OCI-M2 (cell line): Measurements from ENCODE around the gene SUCLG2.

Experiments
- DNase-seq: peaks from one replicate; lab custom pipeline; 2025; ENCODE audit not compliant: unreplicated experiment; lab: John Stamatoyannopoulos, UW

The SUCLG2 gene

DNA sequence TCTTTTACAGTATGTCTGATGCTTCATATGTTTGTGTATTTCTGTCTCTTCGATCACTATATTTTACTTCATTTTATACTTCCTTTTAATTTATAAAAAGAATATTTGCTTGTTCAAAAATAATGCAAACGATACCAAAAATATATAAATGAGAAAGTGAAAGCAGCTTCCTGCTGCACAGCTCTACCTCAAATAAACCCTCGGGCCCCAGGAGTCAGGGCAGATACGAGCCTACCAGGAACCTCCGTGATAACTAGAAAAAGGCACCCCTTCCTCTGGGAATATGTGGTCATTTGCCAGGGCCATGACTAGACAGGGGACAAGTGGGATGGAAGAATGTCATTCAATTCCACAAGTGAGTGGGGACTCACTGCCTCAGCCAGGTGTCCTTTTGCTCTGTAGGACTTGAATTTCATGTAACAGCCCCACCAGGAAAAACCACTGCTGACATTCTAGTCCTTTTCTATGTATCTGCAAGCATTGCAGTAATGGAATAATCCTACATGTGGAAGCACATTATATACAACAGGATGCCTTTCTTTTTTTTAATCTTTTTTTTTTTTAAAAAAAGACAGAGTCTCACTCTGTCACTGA is 133.3 kb downstream of the SUCLG2 start:
- no peak for DNase-seq

DNA sequence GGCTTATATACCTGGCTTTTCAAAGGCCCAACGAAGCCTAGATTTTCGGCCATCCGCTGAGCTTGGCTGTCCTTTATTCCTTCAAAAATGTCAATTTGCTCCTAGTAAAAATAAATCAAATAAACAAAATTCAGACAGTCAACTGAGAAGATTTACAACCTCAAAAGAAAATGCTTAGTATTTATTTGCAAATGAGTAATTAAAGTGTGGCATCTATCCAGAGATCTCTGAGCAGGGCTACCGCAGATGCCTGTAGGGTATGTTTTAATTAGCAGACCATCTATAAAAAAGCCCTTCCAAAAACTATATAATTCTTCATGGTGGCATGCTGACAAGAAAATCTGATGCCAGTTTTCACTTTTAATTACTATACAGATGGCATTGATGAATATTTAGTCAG is 136.2 kb downstream of the SUCLG2 start:
- no peak for DNase-seq

DNA sequence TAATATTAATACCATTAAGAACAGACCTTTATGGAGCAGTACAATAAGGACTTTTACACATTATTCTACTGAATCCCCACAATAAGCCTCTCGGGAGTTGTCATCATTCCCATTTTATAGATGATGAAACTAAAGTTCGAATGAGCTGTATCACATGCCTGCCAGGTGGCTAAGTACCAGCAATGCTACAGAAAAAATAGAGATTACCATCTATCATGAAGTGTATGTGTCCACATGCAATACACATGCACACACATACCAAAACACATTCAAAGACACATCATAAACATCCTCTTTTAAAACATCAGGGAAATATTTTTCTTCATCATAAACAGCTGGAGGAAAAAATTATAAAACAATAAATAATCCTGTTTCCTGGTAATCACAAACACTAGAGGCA is 136.6 kb downstream of the SUCLG2 start:
- DNase-seq = no peak

DNA sequence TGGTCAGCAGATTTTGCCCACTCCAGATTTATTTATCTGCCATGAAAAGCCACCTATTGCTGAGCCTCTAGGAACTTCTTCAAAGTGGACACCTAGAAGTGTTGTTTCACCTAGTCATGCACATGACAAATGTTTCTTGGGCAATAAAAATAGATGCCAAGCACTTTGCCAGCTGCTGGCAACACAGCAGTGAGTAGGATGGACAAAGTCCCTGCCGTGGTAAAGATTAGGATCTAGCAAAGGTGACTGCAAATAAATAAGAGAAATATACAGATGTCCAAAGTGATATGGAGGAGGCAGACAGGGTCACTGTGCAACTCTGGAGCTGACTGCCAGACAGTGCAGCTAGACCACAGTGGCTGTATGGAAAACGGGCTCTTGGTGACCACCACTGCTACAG is 137.9 kb downstream of the SUCLG2 start:
- DNase-seq = no peak

DNA sequence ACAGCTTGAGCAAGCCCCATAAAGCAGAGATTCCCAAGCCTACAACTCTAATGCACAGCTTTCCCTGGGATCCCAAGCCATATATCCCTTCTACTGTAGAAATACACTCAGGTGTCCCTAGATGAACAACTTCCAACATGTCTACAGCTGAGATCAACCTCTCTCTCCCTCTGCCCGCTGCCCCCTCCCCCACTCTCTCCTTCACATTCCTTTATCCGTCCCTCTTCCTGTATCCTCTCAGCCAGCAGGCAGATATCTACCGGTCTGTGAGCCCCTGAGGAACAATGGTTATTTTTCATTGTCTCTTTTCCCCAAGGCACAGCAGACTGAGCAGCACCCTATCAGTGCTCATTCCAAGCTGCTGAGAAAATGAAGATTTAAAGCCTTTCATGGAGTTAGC is 138.6 kb downstream of the SUCLG2 start:
- no peak for DNase-seq

DNA sequence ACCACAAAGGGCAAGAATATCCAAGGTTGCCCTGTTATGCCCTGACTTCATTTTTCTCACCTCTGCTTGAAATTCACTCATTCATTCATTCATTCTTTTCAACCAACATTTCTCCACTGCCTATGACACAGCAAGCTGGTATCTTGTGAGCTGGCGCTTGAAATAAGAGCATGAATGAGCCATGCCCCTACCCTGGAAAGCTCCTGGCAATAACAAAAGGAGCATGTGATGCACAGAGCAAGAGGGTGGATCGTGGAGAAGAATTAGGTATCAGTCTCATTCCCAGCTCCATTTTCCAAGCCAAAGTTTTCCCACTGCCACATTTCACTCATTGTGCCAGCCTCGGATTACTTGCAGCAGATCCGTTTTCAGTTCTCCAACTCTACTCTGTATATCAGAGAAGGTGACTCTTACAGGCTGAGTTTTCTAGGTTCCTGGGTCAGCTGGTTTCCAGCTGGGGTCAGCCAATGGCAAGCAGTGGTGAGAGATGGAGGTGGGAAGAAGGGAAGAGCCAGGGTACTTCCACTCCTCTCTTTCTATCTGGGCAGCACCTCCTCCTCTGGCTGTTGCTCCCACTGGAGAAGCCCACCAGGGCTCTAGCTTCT is 144.8 kb downstream of the SUCLG2 start:
- DNase-seq = no peak

DNA sequence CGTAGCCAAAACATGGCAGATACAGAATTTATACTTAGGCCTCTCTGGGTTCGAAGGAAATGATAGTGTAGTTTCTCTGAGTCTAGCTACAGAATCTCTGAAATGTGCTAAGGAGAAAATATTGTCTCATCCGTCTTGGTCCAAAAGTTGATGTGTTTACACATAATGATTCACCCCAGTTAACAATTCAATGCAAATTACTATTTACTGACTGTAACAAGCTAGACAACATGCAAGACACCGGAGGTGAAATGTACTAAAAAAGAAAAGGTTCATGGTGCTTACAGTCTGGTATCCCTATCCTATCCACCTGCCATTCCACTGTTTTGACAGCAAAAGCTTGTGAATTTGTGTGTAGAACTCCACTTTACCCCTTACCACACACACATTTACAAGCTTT is 146.8 kb downstream of the SUCLG2 start:
- DNase-seq = no peak

DNA sequence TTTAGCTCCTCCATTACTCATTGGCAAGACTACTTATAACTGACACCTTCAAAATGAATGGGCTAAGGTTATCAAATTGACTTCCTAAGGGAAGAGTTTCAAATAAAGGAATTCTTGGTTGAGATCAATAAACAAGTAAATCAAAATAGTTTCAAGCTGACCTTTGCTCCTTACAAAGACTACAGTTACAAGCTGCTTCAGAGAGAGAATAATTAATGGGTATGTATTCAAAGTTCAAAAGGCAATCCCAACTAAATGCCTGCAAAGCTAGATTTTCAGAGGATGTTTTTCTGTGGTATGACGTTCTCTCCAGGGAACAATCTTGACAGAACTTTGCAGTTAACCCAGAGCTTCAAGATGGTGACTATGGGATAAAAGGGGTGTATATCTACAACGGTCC is 153.7 kb downstream of the SUCLG2 start:
- no peak for DNase-seq

DNA sequence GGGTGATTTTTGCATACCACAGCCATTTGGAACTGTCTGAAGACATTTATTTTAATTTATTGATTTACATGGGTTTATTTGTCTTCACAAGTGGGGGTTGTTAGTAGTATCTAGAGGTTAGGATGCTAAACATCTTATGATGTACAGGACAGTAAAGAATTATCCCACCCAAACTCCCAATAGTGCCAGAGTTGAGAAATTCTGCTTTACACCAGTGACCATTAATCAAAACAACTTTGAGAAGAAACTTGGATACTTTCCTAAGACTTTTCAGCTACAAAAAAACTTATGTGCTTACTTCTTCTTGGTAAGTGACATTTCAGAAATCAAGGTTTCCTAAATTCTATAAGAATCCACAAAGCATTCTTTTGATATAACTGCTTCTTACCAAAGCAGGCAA is 156.7 kb downstream of the SUCLG2 start:
- no peak for DNase-seq

DNA sequence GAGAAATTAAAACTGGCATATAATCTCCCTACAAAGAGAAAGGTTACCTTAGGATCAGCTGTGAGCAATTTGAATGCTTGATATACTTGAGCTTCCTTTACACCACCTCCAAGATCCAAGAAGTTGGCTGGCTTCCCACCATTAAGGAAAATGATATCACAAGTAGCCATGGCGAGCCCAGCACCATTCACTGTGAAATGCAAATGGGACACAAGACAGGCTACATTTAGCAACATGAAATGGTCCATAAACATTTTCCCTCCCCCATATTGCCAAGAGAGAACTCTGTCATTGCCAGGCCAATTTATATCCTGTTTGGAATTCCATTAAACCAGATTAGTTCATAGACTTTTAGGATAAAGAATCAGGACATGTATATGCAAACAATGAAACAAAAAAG is 158.7 kb downstream of the SUCLG2 start:
- no peak for DNase-seq

DNA sequence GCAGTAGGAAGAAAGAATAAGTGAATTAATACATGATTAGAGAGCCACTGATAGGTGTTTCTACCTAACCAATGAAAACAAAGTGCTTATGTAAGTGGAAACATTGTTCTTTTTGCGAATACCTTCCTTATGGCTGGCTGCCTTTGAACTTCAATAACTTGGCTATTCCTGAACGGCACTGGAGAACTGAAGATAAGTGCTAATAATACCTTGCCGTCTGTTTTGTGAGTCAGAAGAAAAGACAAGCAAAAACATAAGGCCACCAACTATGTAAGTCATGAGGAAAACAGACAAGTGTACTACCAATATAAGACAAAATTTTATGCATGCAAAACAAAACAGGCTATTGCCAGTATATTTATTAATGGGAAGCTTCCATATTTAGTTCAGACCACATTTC is 160.6 kb downstream of the SUCLG2 start:
- DNase-seq = no peak

DNA sequence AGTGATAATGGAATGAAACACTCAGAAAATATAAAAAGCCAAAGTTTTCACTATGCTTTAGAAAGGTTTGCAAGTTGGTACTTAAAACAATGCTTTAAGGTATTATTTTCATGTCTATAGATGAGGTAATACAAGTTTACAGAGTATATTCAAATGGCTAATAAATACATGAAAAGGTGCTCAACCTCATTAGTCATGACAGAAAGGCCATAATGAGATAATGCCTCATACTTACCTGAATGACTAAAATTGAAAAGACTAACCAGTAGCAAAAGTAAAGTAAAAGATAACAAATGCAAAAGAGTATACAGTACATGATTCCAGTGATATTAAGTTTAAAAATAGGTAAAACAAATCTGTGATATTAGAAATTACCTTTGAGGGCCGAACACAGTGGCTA is 163.8 kb downstream of the SUCLG2 start:
- no peak for DNase-seq

DNA sequence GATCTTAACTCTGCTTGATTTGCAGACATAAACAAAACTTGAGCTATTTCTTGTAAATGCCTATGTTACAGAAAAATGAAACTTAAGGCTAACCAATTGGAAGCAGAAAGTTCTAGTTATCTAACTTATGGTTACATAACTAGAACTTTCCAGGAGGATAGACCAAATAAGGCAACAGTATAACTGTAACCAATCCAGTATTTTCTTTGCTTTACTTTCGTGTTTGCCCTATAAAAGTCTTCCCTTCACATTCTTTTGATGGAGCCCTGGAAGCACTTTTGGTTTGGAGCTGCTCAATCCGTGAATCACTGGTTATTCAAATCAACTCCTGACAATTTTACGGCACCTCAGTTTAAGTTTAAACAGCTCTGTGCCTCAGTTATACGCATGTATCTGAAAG is 164.6 kb downstream of the SUCLG2 start:
- DNase-seq = no peak

DNA sequence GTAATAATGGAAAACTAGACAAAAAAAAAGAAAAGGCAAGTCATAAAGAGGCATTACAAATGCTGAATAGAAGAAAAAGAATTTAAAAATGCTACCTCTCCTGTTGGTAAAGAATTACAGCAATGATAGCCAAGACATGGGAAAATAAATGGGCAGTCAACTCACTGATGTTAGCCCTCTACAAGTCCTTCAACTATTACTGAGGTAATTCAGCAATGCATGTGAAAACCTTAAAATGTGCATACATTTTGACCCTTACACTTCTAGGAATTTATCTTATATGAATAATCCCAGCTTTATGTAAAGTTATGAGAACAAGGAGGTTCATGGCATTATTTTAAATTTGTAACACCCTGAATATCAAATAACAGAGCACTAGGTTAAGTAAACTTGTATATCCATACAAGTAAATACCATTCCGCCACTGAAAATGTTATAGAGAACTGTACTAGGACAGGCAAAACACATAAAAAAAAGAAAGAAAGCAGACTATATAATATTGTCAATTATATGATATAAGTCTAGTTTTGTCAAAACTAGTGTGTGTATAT is 166.8 kb downstream of the SUCLG2 start:
- DNase-seq = no peak

DNA sequence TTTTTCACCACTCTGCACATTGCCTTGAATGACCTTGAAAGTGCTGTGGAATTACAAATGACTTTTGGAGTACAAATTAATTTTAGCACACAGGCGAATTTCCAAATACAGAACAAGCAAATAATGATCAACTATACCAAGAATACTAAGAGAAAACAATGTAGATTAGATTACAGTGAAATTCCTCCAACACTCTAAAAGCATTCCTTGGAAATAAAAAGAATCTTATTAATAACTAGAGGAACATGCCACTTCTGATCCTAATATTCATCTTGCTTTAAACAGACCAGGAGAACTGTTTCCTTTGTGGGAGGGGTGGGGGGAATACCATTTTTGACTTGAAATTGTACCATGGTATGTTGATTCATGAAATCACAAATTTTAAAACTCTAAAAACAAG is 167.5 kb downstream of the SUCLG2 start:
- DNase-seq = no peak

DNA sequence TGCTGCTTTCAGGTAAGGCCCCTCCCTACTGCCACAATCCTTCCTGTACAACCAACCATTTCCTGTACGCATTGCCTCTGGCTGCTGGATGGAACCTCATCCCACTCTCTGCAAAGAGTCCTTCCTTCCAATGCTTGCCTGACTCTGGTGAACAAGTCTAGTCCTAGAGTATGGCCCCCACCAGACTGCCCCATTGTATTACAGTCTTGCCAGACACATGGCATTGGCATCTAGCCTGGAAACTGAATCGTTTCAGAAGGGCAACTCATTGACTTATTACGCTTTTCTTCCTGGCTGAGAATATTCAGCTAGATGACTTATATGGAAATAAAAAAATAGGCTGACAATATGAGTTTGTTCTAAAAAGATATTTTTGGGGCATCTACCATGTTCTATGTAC is 170.3 kb downstream of the SUCLG2 start:
- DNase-seq = no peak

DNA sequence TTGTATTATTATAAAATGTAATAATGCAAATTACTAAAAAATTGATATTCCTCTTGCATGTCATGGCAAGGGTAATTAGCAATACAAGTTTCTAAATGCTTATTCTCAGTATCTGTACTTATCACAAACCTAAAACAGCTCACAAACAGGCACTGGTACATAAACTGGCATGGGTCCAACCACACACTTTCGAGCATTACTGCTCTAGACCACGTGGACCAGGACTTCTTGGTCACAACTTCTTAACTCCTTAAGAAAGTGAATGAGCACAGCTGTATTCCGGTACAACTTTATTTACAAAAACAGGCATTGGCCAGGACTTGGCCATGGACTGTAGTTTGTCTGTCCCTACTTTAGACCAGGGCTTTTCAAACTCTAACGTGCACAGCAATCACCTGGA is 173.3 kb downstream of the SUCLG2 start:
- no peak for DNase-seq

DNA sequence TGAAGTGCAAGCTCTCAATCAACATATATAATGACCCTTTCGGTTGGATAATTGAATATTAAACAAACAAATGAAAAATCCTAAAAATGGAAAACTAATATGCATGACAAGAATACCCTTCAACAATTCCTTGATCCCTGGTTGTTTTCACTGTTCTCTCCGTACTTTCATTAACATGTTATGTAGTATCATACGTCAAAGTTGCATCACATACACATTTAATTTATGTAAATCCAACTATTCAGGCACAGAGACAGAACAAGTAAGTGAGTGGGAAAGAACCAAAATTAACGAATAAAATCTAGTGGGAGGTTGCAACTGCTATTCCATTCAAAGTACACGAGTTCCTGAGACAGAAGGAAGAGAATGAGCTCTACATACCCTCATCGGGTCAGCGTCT is 176.0 kb downstream of the SUCLG2 start:
- no peak for DNase-seq

DNA sequence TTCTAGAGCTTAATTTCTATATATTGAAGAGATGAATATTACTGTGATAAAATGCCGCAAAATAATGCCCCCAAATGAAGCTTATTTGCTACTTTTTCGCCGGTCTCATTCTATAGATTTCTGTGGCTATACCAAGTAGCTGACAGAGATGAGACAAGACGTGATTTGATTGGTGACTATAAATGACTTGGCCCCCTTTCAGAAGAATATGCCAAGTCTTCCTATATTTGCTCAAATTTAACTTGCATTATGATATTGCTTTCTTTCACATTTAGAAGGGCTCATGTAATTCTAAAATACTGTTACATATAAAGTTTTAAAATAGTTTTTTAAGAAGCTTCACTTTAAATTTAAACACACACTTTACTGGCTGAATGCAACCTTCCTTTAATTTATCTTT is 180.1 kb downstream of the SUCLG2 start:
- DNase-seq = no peak

DNA sequence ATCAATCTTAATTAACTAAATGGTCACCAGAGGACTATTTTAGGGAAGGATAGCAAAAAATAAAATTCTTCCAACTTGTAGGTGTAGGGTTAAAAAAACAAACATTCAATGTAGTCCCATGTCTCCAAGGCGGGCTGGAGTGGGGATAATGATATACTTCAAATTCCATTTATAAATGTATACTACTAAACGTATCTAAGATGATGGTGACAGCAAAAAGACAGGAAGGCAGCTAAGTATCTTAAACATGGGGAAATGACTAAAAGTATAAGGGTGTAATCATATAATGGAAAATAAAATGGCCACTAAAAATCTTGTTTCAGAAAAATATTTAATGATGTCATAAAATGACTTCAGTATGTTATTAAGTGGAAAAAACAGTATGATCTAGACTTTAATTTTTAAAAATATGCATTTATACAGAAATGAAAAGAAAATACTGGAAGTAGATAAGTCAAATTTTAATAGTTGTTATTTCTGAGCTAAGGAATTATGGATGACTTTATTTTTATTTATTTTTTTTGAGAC is 181.7 kb downstream of the SUCLG2 start:
- no peak for DNase-seq

DNA sequence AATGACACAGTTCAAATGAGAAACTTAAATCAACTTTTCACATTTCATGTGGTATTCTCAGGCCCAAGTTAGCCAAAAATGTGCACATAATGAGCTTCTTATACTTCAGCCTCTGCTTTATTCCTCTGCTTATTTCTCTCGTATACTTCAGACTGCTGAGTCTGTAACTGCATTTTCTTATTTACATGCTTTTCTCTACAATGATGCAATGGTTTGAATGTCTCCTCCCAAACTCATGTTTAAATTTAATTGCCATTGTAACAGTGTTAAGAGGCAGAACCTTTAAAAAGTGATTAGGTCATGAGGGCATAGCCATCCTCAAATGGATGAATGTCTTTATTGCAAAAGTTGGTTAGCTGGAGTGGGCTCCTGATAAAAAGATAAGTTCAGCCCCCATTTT is 184.2 kb downstream of the SUCLG2 start:
- no peak for DNase-seq

DNA sequence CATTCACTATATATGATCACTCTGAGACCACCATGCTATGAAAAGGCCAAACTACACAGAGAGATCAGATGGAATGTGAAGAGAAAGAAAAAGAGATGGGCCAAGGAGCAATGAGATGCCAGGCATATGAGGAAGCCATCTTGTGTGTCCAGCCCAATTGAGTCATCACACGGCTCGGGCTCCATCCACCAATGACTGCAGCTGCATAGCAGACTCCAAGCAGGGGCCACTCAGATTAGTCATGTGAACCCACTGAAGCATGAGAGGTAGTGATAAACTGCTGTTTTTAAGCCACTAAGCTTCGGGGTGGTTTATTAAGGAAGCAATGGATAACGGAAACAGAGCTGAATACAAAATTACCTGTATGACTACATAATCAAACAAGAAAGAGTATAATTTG is 185.9 kb downstream of the SUCLG2 start:
- no peak for DNase-seq

DNA sequence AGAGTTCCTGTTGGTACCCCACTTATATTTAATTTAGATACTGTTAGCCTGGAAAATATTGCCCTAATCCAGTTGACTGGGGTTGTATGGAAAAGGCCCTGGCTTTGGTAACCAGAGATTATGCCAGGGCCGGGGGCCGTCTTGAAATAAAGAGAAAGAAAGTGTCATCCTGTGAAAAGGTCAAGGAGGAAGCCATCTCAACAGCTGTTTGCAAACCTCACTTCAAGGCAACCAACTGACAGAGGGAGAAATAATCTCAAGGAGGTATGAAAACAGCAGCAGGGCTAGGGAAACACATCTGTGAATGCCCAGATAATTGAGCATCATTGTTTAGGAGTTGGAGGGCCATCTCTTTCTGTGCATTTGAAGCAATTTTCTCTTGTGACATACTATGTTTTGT is 190.8 kb downstream of the SUCLG2 start:
- no peak for DNase-seq
